WTC11 (cell line): ENCODE measurements around the gene BUD13. TPM values are rescaled to one million over a fixed set of nuclear protein-coding genes. Genes with fewer than 3 reads are reported as not detected.

Experiments
- ATAC-seq: fragments of 200-7000 bp; cut with Tn5 transposase; 2 replicates; pipeline ENCODE4 v1.10.0; 2021; ENCODE audit warnings: mild to moderate bottlenecking, moderate library complexity
- CTCF ChIA-PET: fragments of 300-600 bp; sonication (Branson Sonifier 250); formaldehyde crosslinking; loops from one replicate; lab custom pipeline; 2021; ENCODE audit warnings: antibody characterized with exemption; lab: Charles Lee
- POLR2A ChIA-PET: fragments of 350-600 bp; sonication (Branson Sonifier 250); formaldehyde crosslinking; loops from one replicate; lab custom pipeline; 2021; ENCODE audit warnings: antibody characterized with exemption; lab: Charles Lee
- DNase-seq: peaks from one replicate; pipeline ENCODE4 v3.0.0; 2021; ENCODE audit warnings: low spot score
- H3K27ac Mint-ChIP-seq: 2 replicates; pipeline ENCODE4 v1.8.0; 2021; ENCODE audit warnings: mixed read lengths
- H3K27me3 Mint-ChIP-seq: 2 replicates; pipeline ENCODE4 v1.8.0; 2021; ENCODE audit warnings: low read depth, mild to moderate bottlenecking, moderate library complexity, mixed read lengths
- H3K36me3 Mint-ChIP-seq: 2 replicates; pipeline ENCODE4 v1.8.0; 2021; ENCODE audit warnings: mixed read lengths
- H3K4me1 Mint-ChIP-seq: 2 replicates; pipeline ENCODE4 v1.8.0; 2022; ENCODE audit warnings: mixed read lengths
- H3K4me3 Mint-ChIP-seq: 2 replicates; pipeline ENCODE4 v1.8.0; 2021; ENCODE audit warnings: mild to moderate bottlenecking, moderate library complexity, mixed read lengths
- H3K9me3 Mint-ChIP-seq: 2 replicates; pipeline ENCODE4 v1.8.0; 2021; ENCODE audit warnings: mixed read lengths
- CREM ChIP-seq: sonication (generic); formaldehyde crosslinking; IDR thresholded peaks from 2 replicates; pipeline ENCODE4 v1.8.1; 2022; ENCODE audit warnings: mild to moderate bottlenecking, missing genetic modification reagents, moderate library complexity
- FOXJ3 ChIP-seq: sonication (generic); formaldehyde crosslinking; IDR thresholded peaks from 2 replicates; pipeline ENCODE4 v1.9.0; 2021; ENCODE audit warnings: missing genetic modification reagents, mild to moderate bottlenecking, borderline replicate concordance
- GRHL2 ChIP-seq: fragments of 250-450 bp; sonication (Bioruptor Pico); IDR thresholded peaks from 2 replicates; pipeline ENCODE4 v1.8.0; 2022; ENCODE audit warnings: mild to moderate bottlenecking, moderate library complexity; ENCODE audit not compliant: insufficient replicate concordance, severe bottlenecking
- HMGA2 ChIP-seq: fragments of 250-450 bp; sonication (Bioruptor Pico); IDR thresholded peaks from 2 replicates; pipeline ENCODE4 v1.4.0; 2021; ENCODE audit warnings: mild to moderate bottlenecking, moderate library complexity
- IRF2 ChIP-seq: sonication (generic); formaldehyde crosslinking; IDR thresholded peaks from 2 replicates; pipeline ENCODE4 v1.8.0; 2022; ENCODE audit warnings: low read depth, missing genetic modification reagents, borderline replicate concordance
- JAZF1 ChIP-seq: fragments of 250-450 bp; sonication (Bioruptor Pico); IDR thresholded peaks from 2 replicates; pipeline ENCODE4 v1.9.0; 2021; ENCODE audit warnings: moderate library complexity, mild to moderate bottlenecking, inconsistent platforms
- JUN ChIP-seq: sonication (generic); formaldehyde crosslinking; IDR thresholded peaks from 2 replicates; pipeline ENCODE4 v1.8.0; 2023; ENCODE audit warnings: mild to moderate bottlenecking, missing genetic modification reagents
- MAX ChIP-seq: sonication (generic); formaldehyde crosslinking; IDR thresholded peaks from 2 replicates; pipeline ENCODE4 v1.8.0; 2022; ENCODE audit warnings: mild to moderate bottlenecking, missing genetic modification reagents
- SMAD3 ChIP-seq: sonication (generic); formaldehyde crosslinking; IDR thresholded peaks from 2 replicates; pipeline ENCODE4 v1.8.0; 2022; ENCODE audit warnings: missing genetic modification reagents, mild to moderate bottlenecking, borderline replicate concordance
- TEAD4 ChIP-seq: sonication (generic); formaldehyde crosslinking; IDR thresholded peaks from 2 replicates; pipeline ENCODE4 v1.8.0; 2022; ENCODE audit warnings: mild to moderate bottlenecking, missing genetic modification reagents
- ZNF232 ChIP-seq: sonication (generic); formaldehyde crosslinking; IDR thresholded peaks from 2 replicates; pipeline ENCODE4 v1.8.0; 2022; ENCODE audit warnings: mild to moderate bottlenecking, missing genetic modification reagents
- ZNF532 ChIP-seq: fragments of 250-450 bp; sonication (Bioruptor Pico); IDR thresholded peaks from 2 replicates; pipeline ENCODE4 v1.9.0; 2021; ENCODE audit warnings: mild to moderate bottlenecking, borderline replicate concordance
- ZNF671 ChIP-seq: fragments of 250-450 bp; sonication (Bioruptor Pico); IDR thresholded peaks from 2 replicates; pipeline ENCODE4 v1.8.0; 2021; ENCODE audit warnings: mild to moderate bottlenecking
- ZSCAN18 ChIP-seq: fragments of 250-450 bp; sonication (Bioruptor Pico); IDR thresholded peaks from 2 replicates; pipeline ENCODE4 v2.1.2; 2022; ENCODE audit warnings: mild to moderate bottlenecking, moderate library complexity
- total RNA-seq: library from RNA; stranded (reverse); gene quantifications from 3 replicates; pipeline ENCODE4 v1.2.3, GENCODE V29; 2021
- TF ChIP-seq, protein P1 (sequence below): sonication (generic); formaldehyde crosslinking; IDR thresholded peaks from 2 replicates; pipeline ENCODE4 v1.8.1; 2022; ENCODE audit warnings: low read depth, missing genetic modification reagents, borderline replicate concordance
- TF ChIP-seq, protein P2 (sequence below): sonication (generic); formaldehyde crosslinking; IDR thresholded peaks from 2 replicates; pipeline ENCODE4 v1.8.1; 2023; ENCODE audit warnings: mild to moderate bottlenecking, missing genetic modification reagents, borderline replicate concordance

Gene BUD13
- total RNA-seq, 1 experiment from 2014 or later = 20.7 TPM

- TF ChIP-seq, protein P1, sequence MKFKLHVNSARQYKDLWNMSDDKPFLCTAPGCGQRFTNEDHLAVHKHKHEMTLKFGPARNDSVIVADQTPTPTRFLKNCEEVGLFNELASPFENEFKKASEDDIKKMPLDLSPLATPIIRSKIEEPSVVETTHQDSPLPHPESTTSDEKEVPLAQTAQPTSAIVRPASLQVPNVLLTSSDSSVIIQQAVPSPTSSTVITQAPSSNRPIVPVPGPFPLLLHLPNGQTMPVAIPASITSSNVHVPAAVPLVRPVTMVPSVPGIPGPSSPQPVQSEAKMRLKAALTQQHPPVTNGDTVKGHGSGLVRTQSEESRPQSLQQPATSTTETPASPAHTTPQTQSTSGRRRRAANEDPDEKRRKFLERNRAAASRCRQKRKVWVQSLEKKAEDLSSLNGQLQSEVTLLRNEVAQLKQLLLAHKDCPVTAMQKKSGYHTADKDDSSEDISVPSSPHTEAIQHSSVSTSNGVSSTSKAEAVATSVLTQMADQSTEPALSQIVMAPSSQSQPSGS (CRISPR knock-in tag) = no peak
- TF ChIP-seq TEAD4 (CRISPR knock-in tag) (0 out of 2 replicates have a peak, but pooled peaks have one; percentile 38), SMAD3 (CRISPR knock-in tag) (peak; percentile 55; the same call in 1 of the 2 replicates), GRHL2 (CRISPR knock-in tag) (no peak), ZNF532 (CRISPR knock-in tag) (no peak), CREM (CRISPR knock-in tag) (peak; percentile 74), ZNF232 (CRISPR knock-in tag) (peak; percentile 80)
Measured at GRCh38 chr11:116772443-116773202, at the start of gene BUD13 (continued).

DNA sequence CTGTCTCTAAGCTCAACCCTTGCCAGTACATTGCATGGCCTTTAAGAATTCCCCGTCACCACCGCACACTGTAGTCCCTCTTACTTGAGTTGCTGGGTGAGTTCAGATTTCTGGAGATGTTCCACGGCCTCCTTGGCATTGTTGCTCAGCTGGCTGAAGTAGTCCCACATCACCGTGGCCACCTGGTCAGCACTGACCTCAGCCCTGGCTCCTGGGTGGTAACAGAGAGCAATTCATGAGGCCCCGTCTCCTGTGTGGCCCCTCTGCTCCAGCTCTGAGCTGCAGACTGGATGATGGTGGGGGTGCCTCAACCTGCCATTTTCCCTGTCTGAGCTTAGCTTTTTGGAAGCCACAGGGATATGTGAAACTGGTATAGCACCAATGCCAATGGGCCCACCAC, 49.8 kb upstream of the BUD13 start:
- no peak for DNase-seq
- POLR2A ChIA-PET = no interaction called here
- CTCF ChIA-PET = interaction anchor here (0.7 to 2.4 kb wide), 4 partner anchors 14 to 607 kb away, joined by 3 to 17 read pairs (median 10); partner anchors contain the start of gene APOA5
- H3K9me3 Mint-ChIP-seq = no peaks in the 10 kb centered on the region
- TF ChIP-seq, protein P2, sequence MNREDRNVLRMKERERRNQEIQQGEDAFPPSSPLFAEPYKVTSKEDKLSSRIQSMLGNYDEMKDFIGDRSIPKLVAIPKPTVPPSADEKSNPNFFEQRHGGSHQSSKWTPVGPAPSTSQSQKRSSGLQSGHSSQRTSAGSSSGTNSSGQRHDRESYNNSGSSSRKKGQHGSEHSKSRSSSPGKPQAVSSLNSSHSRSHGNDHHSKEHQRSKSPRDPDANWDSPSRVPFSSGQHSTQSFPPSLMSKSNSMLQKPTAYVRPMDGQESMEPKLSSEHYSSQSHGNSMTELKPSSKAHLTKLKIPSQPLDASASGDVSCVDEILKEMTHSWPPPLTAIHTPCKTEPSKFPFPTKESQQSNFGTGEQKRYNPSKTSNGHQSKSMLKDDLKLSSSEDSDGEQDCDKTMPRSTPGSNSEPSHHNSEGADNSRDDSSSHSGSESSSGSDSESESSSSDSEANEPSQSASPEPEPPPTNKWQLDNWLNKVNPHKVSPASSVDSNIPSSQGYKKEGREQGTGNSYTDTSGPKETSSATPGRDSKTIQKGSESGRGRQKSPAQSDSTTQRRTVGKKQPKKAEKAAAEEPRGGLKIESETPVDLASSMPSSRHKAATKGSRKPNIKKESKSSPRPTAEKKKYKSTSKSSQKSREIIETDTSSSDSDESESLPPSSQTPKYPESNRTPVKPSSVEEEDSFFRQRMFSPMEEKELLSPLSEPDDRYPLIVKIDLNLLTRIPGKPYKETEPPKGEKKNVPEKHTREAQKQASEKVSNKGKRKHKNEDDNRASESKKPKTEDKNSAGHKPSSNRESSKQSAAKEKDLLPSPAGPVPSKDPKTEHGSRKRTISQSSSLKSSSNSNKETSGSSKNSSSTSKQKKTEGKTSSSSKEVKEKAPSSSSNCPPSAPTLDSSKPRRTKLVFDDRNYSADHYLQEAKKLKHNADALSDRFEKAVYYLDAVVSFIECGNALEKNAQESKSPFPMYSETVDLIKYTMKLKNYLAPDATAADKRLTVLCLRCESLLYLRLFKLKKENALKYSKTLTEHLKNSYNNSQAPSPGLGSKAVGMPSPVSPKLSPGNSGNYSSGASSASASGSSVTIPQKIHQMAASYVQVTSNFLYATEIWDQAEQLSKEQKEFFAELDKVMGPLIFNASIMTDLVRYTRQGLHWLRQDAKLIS (CRISPR knock-in tag) = no peak
- TF ChIP-seq JUN (CRISPR knock-in tag) = no peak
- TF ChIP-seq HMGA2 (CRISPR knock-in tag) = no peak
- TF ChIP-seq ZSCAN18 (CRISPR knock-in tag) = no peak
- no peak for TF ChIP-seq FOXJ3 (CRISPR knock-in tag)
- TF ChIP-seq IRF2 (CRISPR knock-in tag) = no peak
- TF ChIP-seq MAX (CRISPR knock-in tag) = no peak
- no peak for TF ChIP-seq JAZF1 (CRISPR knock-in tag)
- TF ChIP-seq CREM (CRISPR knock-in tag) = no peak
- no peak for TF ChIP-seq ZNF671 (CRISPR knock-in tag)
- no peak overlapping the region for H3K4me3 Mint-ChIP-seq
- no peaks in the 10 kb centered on the region for H3K4me1 Mint-ChIP-seq
- no peaks in the 10 kb centered on the region for H3K36me3 Mint-ChIP-seq
- H3K27ac Mint-ChIP-seq = no peak overlapping the region
- ATAC-seq = no peak
- H3K27me3 Mint-ChIP-seq = no peaks in the 10 kb centered on the region
